Measurements from ENCODE around the gene PIGR.
A peak's percentile ranks its signal among the peaks of the same experiment; 100 is the strongest.

Gene PIGR

GRCh38 chr1:206921772-206922265 lies 24.4 kb downstream of the PIGR start, which contains the start of gene FCMR:
Gene FCMR (minus strand): TSS chr1:206921941. CDS start chr1:206921854, 87 bp downstream.
- Histone ChIP-seq H3K4me1 (no peaks in the 10 kb centered on the region), H3K27ac (no peak within 1 kb of the TSS), H3K27me3 (peaks cover 0 to 9% of the 10 kb centered on the region in 2 donors), H3K9me3 (no peaks in the 10 kb centered on the region), H3K4me3 (no peak within 1 kb of the TSS), H3K36me3 (no peaks in the 10 kb centered on the region)
- intact Hi-C loops (cut with DNase I; ENCODE audit: low total_unique reads) = no loop called here
- DNase-seq = peak in 1 of 2 donors; percentile 36
- TF ChIP-seq CTCF (IDR thresholded peaks at IDR 0.05) = no peak

- H3K9me3 ChIP-seq = no peaks in the 10 kb centered on the region
- H3K27ac ChIP-seq = no peak overlapping the region
- H3K27me3 ChIP-seq = peaks cover 0 to 24% of the 10 kb centered on the region in 2 donors
- H3K36me3 ChIP-seq = no peaks in the 10 kb centered on the region
- DNase-seq = no peak
- TF ChIP-seq CTCF (IDR thresholded peaks at IDR 0.05) = no peak
- H3K4me3 ChIP-seq = no peak overlapping the region
- H3K4me1 ChIP-seq = no peaks in the 10 kb centered on the region
- intact Hi-C loops (cut with DNase I; ENCODE audit: low total_unique reads) = loop anchor here (10.0 kb wide), 2 partner anchors 183 to 253 kb away; no protein-coding TSS in a partner anchor
Measured at GRCh38 chr1:206918076-206918475, 28.2 kb downstream of the PIGR start.

GRCh38 chr1:206916000-206916709 lies 30.1 kb downstream of the PIGR start:
- DNase-seq = no peak
- no peak for TF ChIP-seq CTCF (IDR thresholded peaks at IDR 0.05)
- intact Hi-C loops (cut with DNase I; ENCODE audit: low total_unique reads) = loop anchor here (10.0 kb wide), 2 partner anchors 181 to 251 kb away; no protein-coding TSS in a partner anchor
- H3K9me3 ChIP-seq = no peaks in the 10 kb centered on the region
- H3K36me3 ChIP-seq = no peaks in the 10 kb centered on the region
- no peak overlapping the region for H3K4me3 ChIP-seq
- H3K27me3 ChIP-seq = peaks cover 0 to 22% of the 10 kb centered on the region in 2 donors
- no peaks in the 10 kb centered on the region for H3K4me1 ChIP-seq
- no peak overlapping the region for H3K27ac ChIP-seq

- intact Hi-C loops (cut with DNase I; ENCODE audit: low total_unique reads) = loop anchor here (10.0 kb wide), 2 partner anchors 180 to 250 kb away; no protein-coding TSS in a partner anchor
- H3K4me3 ChIP-seq = no peak overlapping the region
- no peak overlapping the region for H3K27ac ChIP-seq
- TF ChIP-seq CTCF (IDR thresholded peaks at IDR 0.05) = no peak
- peaks cover 0 to 24% of the 10 kb centered on the region in 2 donors for H3K27me3 ChIP-seq
- DNase-seq = no peak
- no peaks in the 10 kb centered on the region for H3K36me3 ChIP-seq
- H3K9me3 ChIP-seq = no peaks in the 10 kb centered on the region
- H3K4me1 ChIP-seq = no peaks in the 10 kb centered on the region
Measured at GRCh38 chr1:206915030-206915735, 31.1 kb downstream of the PIGR start.

- TF ChIP-seq CTCF (IDR thresholded peaks at IDR 0.05) = no peak
- Histone ChIP-seq H3K36me3 (no peaks in the 10 kb centered on the region), H3K4me3 (no peak overlapping the region), H3K4me1 (peaks cover 0 to 12% (median 12%) of the 10 kb centered on the region in 4 donors), H3K9me3 (no peaks in the 10 kb centered on the region), H3K27ac (no peak overlapping the region), H3K27me3 (peaks cover 0 to 36% of the 10 kb centered on the region in 2 donors)
- intact Hi-C loops (cut with DNase I; ENCODE audit: low total_unique reads) = loop anchor here (5.0 to 10.0 kb wide), 4 partner anchors 179 to 422 kb away; no protein-coding TSS in a partner anchor
- DNase-seq = peak in 1 of 2 donors; percentile 32
Measured at GRCh38 chr1:206913766-206914537, 32.3 kb downstream of the PIGR start.

All from tibial artery (tissue), 4 donors.